HEK293 (cell line): ENCODE data around the gene XRN1.
"Not testable (repeated sequence)": the region's sequence is repeated elsewhere in the genome, so short reads cannot be mapped to it uniquely, and the experiment has no call there.

Experiments
- CTCF ChIA-PET: fragments of 350-600 bp; formaldehyde crosslinking; extraction: SDS; loops from one replicate; lab custom pipeline; 2021; ENCODE audit warnings: antibody characterized with exemption; lab: Yijun Ruan, JAX
- POLR2A ChIA-PET: fragments of 300-600 bp; formaldehyde crosslinking; extraction: SDS; loops from one replicate; lab custom pipeline; 2020; ENCODE audit warnings: antibody characterized with exemption, inconsistent platforms; lab: Yijun Ruan, JAX
- H3K27ac ChIP-seq: fragments of 200-500 bp; sonication (Bioruptor generic); 2 replicates; pipeline ENCODE4 v1.5.1; 2014; ENCODE audit warnings: low read depth, low read length, control low read depth, inconsistent platforms; ENCODE audit errors: extremely low read depth
- H3K36me3 ChIP-seq, 2 experiments: fragments of 200-500 bp in 1 of 2; sonication (Bioruptor generic) in 1 of 2; 1 replicate in 1 of 2; 2 replicates in 1 of 2; pipeline ENCODE4 v1.5.1; 2014 to 2017; ENCODE audit warnings: inconsistent platforms in 2 of 2, low read length in 2 of 2; ENCODE audit not compliant: control insufficient read depth in 2 of 2, insufficient read depth in 1 of 2
- H3K4me1 ChIP-seq: fragments of 200-500 bp; sonication (Bioruptor generic); 2 replicates; pipeline ENCODE4 v1.5.1; 2014; ENCODE audit warnings: mild to moderate bottlenecking, low read length, inconsistent platforms; ENCODE audit not compliant: control insufficient read depth, insufficient read depth
- H3K4me3 ChIP-seq: 2 replicates; pipeline ENCODE4 v1.5.1; 2011; ENCODE audit warnings: low read depth, mild to moderate bottlenecking, control low read depth, low read length, moderate library complexity
- H3K9me3 ChIP-seq: fragments of 200-500 bp; sonication (Bioruptor generic); 2 replicates; pipeline ENCODE4 v1.5.1; 2014; ENCODE audit warnings: low read depth, low read length, inconsistent platforms; ENCODE audit not compliant: control insufficient read depth, insufficient read depth
- BCL11A ChIP-seq: fragments of 450-650 bp; formaldehyde crosslinking; IDR thresholded peaks from 2 replicates; pipeline ENCODE4 v1.5.1; 2016; ENCODE audit warnings: low read depth, missing biosample characterization, missing genetic modification characterization
- GLIS1 ChIP-seq: fragments of 450-650 bp; formaldehyde crosslinking; IDR thresholded peaks from 2 replicates; pipeline ENCODE4 v1.5.1; 2016; ENCODE audit warnings: missing biosample characterization, missing genetic modification characterization
- OSR2 ChIP-seq: fragments of 450-650 bp; formaldehyde crosslinking; IDR thresholded peaks from 2 replicates; pipeline ENCODE4 v1.5.1; 2016; ENCODE audit warnings: missing biosample characterization, missing genetic modification characterization
- SP3 ChIP-seq: fragments of 450-650 bp; formaldehyde crosslinking; IDR thresholded peaks from 2 replicates; pipeline ENCODE4 v1.5.1; 2016; ENCODE audit warnings: missing biosample characterization, missing genetic modification characterization
- SP7 ChIP-seq: fragments of 450-650 bp; formaldehyde crosslinking; IDR thresholded peaks from 2 replicates; pipeline ENCODE4 v1.5.1; 2016; ENCODE audit warnings: missing biosample characterization, missing genetic modification characterization
- WT1 ChIP-seq: fragments of 450-650 bp; formaldehyde crosslinking; IDR thresholded peaks from 2 replicates; pipeline ENCODE4 v1.5.1; 2016; ENCODE audit warnings: missing biosample characterization, missing genetic modification characterization
- ZNF10 ChIP-seq: fragments of 450-650 bp; formaldehyde crosslinking; IDR thresholded peaks from 2 replicates; pipeline ENCODE4 v1.5.1; 2017; ENCODE audit warnings: missing biosample characterization, missing genetic modification characterization
- ZNF24 ChIP-seq: fragments of 450-650 bp; formaldehyde crosslinking; IDR thresholded peaks from 2 replicates; pipeline ENCODE4 v1.5.1; 2016; ENCODE audit warnings: missing biosample characterization, missing genetic modification characterization
- ZNF292 ChIP-seq: fragments of 450-650 bp; formaldehyde crosslinking; IDR thresholded peaks from 2 replicates; pipeline ENCODE4 v1.5.1; 2016; ENCODE audit warnings: low read depth, missing biosample characterization, missing genetic modification characterization, borderline replicate concordance
- ZNF366 ChIP-seq: fragments of 450-650 bp; formaldehyde crosslinking; conservative IDR thresholded peaks from 2 replicates; pipeline ENCODE4 v1.5.1; 2016; ENCODE audit warnings: missing biosample characterization, missing genetic modification characterization
- ZNF585B ChIP-seq: fragments of 450-650 bp; formaldehyde crosslinking; IDR thresholded peaks from 2 replicates; pipeline ENCODE4 v1.5.1; 2016; ENCODE audit warnings: missing biosample characterization, missing genetic modification characterization
- ZNF629 ChIP-seq: fragments of 450-650 bp; formaldehyde crosslinking; IDR thresholded peaks from 2 replicates; pipeline ENCODE4 v1.5.1; 2017; ENCODE audit warnings: missing biosample characterization, missing genetic modification characterization
- ZNF843 ChIP-seq: fragments of 450-650 bp; formaldehyde crosslinking; IDR thresholded peaks from 2 replicates; pipeline ENCODE4 v1.5.1; 2016; ENCODE audit warnings: missing biosample characterization, missing genetic modification characterization
- TF ChIP-seq, protein P1 (sequence below): fragments of 450-650 bp; formaldehyde crosslinking; IDR thresholded peaks from 2 replicates; pipeline ENCODE4 v1.5.1; 2016; ENCODE audit warnings: missing biosample characterization, missing genetic modification characterization
- TF ChIP-seq, protein P2 (sequence below): fragments of 450-650 bp; formaldehyde crosslinking; IDR thresholded peaks from 2 replicates; pipeline ENCODE4 v1.5.1; 2016; ENCODE audit warnings: missing biosample characterization, missing genetic modification characterization
- TF ChIP-seq, protein P3 (sequence below): fragments of 450-650 bp; formaldehyde crosslinking; IDR thresholded peaks from 2 replicates; pipeline ENCODE4 v1.5.1; 2017; ENCODE audit warnings: missing biosample characterization, missing genetic modification characterization
- TF ChIP-seq, protein P4 (sequence below): fragments of 450-650 bp; formaldehyde crosslinking; IDR thresholded peaks from 2 replicates; pipeline ENCODE4 v1.5.1; 2016; ENCODE audit warnings: missing biosample characterization, missing genetic modification characterization, low read depth
- TF ChIP-seq, protein P5 (sequence below): fragments of 450-650 bp; formaldehyde crosslinking; IDR thresholded peaks from 2 replicates; pipeline ENCODE4 v1.5.1; 2016; ENCODE audit warnings: missing biosample characterization, missing genetic modification characterization
- TF ChIP-seq, protein P6 (sequence below): fragments of 450-650 bp; formaldehyde crosslinking; IDR thresholded peaks from 2 replicates; pipeline ENCODE4 v1.5.1; 2017; ENCODE audit warnings: missing biosample characterization, missing genetic modification characterization

XRN1 gene

DNA sequence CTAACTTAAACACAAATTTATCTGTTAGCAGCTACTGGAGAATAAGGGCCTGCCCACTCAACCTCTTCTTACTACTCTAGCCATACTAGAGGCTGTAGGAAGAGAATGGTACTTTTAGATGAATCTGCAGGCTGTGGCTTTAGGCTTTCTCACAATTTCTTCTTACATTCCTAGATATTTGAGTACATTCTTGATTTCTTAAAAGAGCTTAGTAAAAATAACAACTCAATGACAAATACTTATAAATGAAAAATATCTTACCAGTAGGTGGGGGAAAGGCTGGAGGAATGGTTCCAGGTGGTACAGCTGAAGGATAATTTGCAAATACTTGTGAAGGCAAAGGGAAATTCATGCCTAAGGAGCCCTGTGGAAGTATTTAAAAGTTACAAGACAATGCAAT, 129.5 kb downstream of the XRN1 start:
- H3K4me3 ChIP-seq, result no peak overlapping the region
- peaks cover 0 to 9% of the 10 kb centered on the region in 2 experiments; a peak in 1 of 3 replicates for H3K36me3 ChIP-seq
- H3K4me1 ChIP-seq, result no peaks in the 10 kb centered on the region
- no peak overlapping the region for H3K27ac ChIP-seq
- H3K9me3 ChIP-seq, result no peaks in the 10 kb centered on the region
- TF ChIP-seq, protein P1, sequence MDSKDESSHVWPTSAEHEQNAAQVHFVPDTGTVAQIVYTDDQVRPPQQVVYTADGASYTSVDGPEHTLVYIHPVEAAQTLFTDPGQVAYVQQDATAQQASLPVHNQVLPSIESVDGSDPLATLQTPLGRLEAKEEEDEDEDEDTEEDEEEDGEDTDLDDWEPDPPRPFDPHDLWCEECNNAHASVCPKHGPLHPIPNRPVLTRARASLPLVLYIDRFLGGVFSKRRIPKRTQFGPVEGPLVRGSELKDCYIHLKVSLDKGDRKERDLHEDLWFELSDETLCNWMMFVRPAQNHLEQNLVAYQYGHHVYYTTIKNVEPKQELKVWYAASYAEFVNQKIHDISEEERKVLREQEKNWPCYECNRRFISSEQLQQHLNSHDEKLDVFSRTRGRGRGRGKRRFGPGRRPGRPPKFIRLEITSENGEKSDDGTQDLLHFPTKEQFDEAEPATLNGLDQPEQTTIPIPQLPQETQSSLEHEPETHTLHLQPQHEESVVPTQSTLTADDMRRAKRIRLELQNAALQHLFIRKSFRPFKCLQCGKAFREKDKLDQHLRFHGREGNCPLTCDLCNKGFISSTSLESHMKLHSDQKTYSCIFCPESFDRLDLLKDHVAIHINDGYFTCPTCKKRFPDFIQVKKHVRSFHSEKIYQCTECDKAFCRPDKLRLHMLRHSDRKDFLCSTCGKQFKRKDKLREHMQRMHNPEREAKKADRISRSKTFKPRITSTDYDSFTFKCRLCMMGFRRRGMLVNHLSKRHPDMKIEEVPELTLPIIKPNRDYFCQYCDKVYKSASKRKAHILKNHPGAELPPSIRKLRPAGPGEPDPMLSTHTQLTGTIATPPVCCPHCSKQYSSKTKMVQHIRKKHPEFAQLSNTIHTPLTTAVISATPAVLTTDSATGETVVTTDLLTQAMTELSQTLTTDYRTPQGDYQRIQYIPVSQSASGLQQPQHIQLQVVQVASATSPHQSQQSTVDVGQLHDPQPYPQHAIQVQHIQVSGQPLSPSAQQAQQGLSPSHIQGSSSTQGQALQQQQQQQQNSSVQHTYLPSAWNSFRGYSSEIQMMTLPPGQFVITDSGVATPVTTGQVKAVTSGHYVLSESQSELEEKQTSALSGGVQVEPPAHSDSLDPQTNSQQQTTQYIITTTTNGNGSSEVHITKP (tag by site-specific recombination), result no peak
- TF ChIP-seq ZNF292 (tag by site-specific recombination), result no peak
- CTCF ChIA-PET, result interaction anchor here (1.0 kb wide), 1 partner anchor 13 kb away, joined by 3 read pairs; no protein-coding TSS in a partner anchor
- POLR2A ChIA-PET, result no interaction called here

DNA sequence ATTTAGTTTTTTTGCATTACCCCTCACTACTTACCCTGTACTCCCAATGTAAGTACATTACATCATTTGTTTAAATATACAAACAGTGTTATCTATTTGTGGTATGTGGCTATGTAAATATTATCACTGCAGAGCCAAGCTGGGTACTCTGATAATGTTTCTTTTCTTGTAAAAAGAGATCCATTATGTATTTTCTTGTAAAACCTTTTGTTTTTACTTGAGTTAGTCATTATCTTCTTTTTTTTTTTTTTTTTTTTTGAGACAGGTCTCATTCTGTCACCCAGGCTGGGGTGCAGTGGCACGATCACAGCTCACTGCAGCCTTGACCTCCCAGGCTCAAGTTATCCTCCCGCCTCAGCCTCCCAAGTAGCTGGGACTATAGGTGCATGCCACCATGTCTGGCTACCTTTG, 131.9 kb downstream of the XRN1 start:
- H3K4me3 ChIP-seq, H3K9me3 ChIP-seq, POLR2A ChIA-PET, CTCF ChIA-PET, H3K4me1 ChIP-seq, H3K27ac ChIP-seq: not testable (repeated sequence)
- TF ChIP-seq OSR2 (tag by site-specific recombination), result peak; percentile 29; the same call in 1 of the 2 replicates
- TF ChIP-seq ZNF629, result peak; percentile 58
- 0 out of 2 replicates have a peak, but pooled peaks have one; percentile 28 for TF ChIP-seq ZNF10 (tag by site-specific recombination)
- TF ChIP-seq, protein P2, sequence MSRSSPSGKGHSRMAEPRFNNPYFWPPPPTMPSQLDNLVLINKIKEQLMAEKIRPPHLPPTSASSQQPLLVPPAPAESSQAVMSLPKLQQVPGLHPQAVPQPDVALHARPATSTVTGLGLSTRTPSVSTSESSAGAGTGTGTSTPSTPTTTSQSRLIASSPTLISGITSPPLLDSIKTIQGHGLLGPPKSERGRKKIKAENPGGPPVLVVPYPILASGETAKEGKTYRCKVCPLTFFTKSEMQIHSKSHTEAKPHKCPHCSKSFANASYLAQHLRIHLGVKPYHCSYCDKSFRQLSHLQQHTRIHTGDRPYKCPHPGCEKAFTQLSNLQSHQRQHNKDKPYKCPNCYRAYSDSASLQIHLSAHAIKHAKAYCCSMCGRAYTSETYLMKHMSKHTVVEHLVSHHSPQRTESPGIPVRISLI, result 0 out of 2 replicates have a peak, but pooled peaks have one; percentile 16
- TF ChIP-seq SP7 (tag by site-specific recombination), result peak; percentile 26; the same call in 1 of the 2 replicates
- TF ChIP-seq ZNF843 (tag by site-specific recombination), result peak; percentile 67
- TF ChIP-seq ZNF585B, result peak; percentile 37; the same call in 1 of the 2 replicates
- TF ChIP-seq, protein P3, sequence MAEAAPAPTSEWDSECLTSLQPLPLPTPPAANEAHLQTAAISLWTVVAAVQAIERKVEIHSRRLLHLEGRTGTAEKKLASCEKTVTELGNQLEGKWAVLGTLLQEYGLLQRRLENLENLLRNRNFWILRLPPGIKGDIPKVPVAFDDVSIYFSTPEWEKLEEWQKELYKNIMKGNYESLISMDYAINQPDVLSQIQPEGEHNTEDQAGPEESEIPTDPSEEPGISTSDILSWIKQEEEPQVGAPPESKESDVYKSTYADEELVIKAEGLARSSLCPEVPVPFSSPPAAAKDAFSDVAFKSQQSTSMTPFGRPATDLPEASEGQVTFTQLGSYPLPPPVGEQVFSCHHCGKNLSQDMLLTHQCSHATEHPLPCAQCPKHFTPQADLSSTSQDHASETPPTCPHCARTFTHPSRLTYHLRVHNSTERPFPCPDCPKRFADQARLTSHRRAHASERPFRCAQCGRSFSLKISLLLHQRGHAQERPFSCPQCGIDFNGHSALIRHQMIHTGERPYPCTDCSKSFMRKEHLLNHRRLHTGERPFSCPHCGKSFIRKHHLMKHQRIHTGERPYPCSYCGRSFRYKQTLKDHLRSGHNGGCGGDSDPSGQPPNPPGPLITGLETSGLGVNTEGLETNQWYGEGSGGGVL (tag by site-specific recombination), result 0 out of 2 replicates have a peak, but pooled peaks have one; percentile 34
- TF ChIP-seq, protein P4, sequence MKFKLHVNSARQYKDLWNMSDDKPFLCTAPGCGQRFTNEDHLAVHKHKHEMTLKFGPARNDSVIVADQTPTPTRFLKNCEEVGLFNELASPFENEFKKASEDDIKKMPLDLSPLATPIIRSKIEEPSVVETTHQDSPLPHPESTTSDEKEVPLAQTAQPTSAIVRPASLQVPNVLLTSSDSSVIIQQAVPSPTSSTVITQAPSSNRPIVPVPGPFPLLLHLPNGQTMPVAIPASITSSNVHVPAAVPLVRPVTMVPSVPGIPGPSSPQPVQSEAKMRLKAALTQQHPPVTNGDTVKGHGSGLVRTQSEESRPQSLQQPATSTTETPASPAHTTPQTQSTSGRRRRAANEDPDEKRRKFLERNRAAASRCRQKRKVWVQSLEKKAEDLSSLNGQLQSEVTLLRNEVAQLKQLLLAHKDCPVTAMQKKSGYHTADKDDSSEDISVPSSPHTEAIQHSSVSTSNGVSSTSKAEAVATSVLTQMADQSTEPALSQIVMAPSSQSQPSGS (tag by site-specific recombination), result peak; percentile 76
- TF ChIP-seq GLIS1 (tag by site-specific recombination), result peak; percentile 92
- 0 out of 2 replicates have a peak, but pooled peaks have one; percentile 33 for TF ChIP-seq ZNF366 (tag by site-specific recombination)
- TF ChIP-seq, protein P5, sequence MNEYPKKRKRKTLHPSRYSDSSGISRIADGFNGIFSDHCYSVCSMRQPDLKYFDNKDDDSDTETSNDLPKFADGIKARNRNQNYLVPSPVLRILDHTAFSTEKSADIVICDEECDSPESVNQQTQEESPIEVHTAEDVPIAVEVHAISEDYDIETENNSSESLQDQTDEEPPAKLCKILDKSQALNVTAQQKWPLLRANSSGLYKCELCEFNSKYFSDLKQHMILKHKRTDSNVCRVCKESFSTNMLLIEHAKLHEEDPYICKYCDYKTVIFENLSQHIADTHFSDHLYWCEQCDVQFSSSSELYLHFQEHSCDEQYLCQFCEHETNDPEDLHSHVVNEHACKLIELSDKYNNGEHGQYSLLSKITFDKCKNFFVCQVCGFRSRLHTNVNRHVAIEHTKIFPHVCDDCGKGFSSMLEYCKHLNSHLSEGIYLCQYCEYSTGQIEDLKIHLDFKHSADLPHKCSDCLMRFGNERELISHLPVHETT (tag by site-specific recombination), result 0 out of 2 replicates have a peak, but pooled peaks have one; percentile 15
- 0 out of 2 replicates have a peak, but pooled peaks have one; percentile 17 for TF ChIP-seq SP3 (tag by site-specific recombination)
- TF ChIP-seq ZNF24 (tag by site-specific recombination), result 0 out of 2 replicates have a peak, but pooled peaks have one; percentile 23
- TF ChIP-seq, protein P6, sequence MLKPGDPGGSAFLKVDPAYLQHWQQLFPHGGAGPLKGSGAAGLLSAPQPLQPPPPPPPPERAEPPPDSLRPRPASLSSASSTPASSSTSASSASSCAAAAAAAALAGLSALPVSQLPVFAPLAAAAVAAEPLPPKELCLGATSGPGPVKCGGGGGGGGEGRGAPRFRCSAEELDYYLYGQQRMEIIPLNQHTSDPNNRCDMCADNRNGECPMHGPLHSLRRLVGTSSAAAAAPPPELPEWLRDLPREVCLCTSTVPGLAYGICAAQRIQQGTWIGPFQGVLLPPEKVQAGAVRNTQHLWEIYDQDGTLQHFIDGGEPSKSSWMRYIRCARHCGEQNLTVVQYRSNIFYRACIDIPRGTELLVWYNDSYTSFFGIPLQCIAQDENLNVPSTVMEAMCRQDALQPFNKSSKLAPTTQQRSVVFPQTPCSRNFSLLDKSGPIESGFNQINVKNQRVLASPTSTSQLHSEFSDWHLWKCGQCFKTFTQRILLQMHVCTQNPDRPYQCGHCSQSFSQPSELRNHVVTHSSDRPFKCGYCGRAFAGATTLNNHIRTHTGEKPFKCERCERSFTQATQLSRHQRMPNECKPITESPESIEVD (tag by site-specific recombination), result peak; percentile 41; the same call in 1 of the 2 replicates
- TF ChIP-seq BCL11A, result peak; percentile 44; the same call in 1 of the 2 replicates
- peak; percentile 77 for TF ChIP-seq WT1 (tag by site-specific recombination)
- H3K36me3 ChIP-seq, result peaks cover 0 to 23% of the 10 kb centered on the region in 2 experiments; a peak in 1 of 3 replicates
